Neuron (in vitro differentiated cells): ENCODE measurements around the gene NCOA1.
A peak's percentile ranks its signal among the peaks of the same experiment; 100 is the strongest.

ENCODE experiments used
- H2AFZ ChIP-seq: one replicate; pipeline ENCODE4 v1.6.1; 2013; ENCODE audit warnings: low read depth, mild to moderate bottlenecking, inconsistent platforms, low read length, moderate library complexity
- H3K27me3 ChIP-seq: one replicate; pipeline ENCODE4 v1.6.1; 2013; ENCODE audit warnings: low read length; ENCODE audit not compliant: insufficient read depth
- H3K36me3 ChIP-seq: one replicate; pipeline ENCODE4 v1.6.1; 2013; ENCODE audit warnings: low read length; ENCODE audit not compliant: insufficient read depth
- H3K4me1 ChIP-seq: one replicate; pipeline ENCODE4 v1.6.1; 2013; ENCODE audit warnings: low read length; ENCODE audit not compliant: insufficient read depth
- H3K4me3 ChIP-seq: 2 replicates; pipeline ENCODE4 v1.5.1; 2013; ENCODE audit warnings: mild to moderate bottlenecking, low read length, moderate library complexity
- H3K9me3 ChIP-seq: one replicate; pipeline ENCODE4 v1.6.1; 2013; ENCODE audit warnings: low read length

The NCOA1 gene

DNA sequence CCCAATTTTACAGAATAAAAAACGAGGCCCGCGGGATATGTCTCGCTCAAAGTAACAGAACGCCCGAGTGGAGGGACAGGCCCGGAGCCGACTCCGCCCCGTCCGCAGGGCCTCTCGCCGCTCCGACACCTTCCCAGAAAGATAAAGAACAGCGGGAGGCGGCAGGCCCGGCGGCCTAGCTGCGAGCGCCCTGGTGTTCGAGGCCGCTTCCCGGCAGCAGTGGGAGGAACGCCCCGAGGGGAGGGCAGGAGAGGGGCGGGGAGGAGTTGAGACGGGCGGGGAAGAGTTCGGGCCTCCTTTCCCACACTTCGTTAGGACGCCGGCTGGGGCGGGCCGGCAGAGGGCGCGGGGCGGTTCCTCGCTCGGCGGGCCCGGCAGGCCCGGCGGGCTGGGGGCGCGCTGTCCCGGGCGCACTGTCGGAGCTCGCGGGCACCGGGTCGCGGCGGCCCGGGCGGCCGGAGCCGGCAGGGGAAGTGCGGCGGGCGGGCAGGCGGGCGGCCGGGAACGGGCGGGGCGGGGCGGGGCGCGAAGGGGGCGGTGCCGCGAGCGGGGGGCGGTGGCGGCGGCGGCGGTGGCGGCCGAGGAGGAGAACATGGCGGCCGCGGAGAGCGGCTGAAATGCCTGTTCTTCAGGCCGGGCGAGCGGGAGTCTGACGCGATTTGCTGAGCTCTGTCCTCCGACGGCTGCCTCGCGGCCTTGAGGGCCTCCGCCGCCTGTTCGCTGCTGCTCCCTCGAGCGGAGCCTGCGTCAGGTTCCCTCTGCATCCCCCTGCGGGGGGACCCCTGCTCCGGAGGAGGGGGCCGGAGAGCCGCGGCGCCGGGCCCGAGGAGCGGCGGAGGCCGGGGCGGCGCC, at the start of gene NCOA1:
NCOA1 (plus strand) TSS at position 565 of the 852 bp plus-strand sequence. CDS start 167,424 bp downstream, outside the sequence.
- no peaks in the 10 kb centered on the region for H3K9me3 ChIP-seq
- peaks cover 33% of the 10 kb centered on the region for H3K4me1 ChIP-seq
- H3K36me3 ChIP-seq, result no peaks in the 10 kb centered on the region
- H3K27me3 ChIP-seq, result no peaks in the 10 kb centered on the region
- peak within 1 kb of the TSS; percentile 48 for H3K4me3 ChIP-seq
- peak within 1 kb of the TSS; percentile 85 for H2AFZ ChIP-seq

DNA sequence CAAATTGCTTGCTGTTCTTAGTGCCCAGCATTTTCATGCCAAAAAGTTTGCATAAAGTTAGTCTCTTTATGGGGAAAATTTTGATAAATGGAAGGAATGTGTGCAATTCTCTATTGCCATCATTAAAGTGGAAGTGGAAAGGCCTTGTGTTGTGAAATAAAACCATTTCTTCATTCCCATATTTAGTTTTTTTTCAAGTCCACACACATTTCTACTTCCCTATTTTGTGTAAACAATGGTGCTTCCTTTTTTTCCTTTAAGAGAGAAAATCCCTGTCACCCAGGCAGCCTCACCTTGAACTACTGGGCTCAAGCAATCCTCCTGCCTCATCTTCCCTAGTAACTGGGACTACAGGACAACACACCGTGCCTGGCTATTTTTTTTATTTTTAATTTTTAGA, 42.3 kb upstream of the NCOA1 start:
- Histone ChIP-seq H3K9me3 (peaks cover 2% of the 10 kb centered on the region), H3K4me3 (no peak overlapping the region), H3K36me3 (no peaks in the 10 kb centered on the region), H2AFZ (no peak overlapping the region), H3K4me1 (no peaks in the 10 kb centered on the region), H3K27me3 (no peaks in the 10 kb centered on the region)

DNA sequence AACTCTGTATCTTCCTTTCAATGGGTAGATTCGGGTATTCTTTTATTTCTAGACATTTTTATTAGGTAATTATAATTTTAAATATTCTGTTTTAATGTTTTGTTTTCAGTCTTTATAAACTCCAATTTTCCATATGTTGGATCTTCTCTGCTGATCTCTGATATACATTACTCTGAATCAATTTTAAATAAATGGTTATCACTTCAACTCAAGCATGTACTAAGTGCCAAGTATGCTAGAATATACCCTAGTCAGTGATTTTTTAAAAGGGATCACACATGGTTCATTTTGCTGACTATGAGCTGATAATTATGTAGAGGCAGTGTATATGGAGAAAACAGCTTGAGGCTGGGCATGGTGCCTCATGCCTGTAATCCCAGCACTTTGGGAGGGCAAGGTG, 41.7 kb upstream of the NCOA1 start:
- Histone ChIP-seq H3K4me3 (no peak overlapping the region), H3K27me3 (no peaks in the 10 kb centered on the region), H3K4me1 (peaks cover 5% of the 10 kb centered on the region), H3K9me3 (peaks cover 2% of the 10 kb centered on the region), H3K36me3 (no peaks in the 10 kb centered on the region), H2AFZ (no peak overlapping the region)

DNA sequence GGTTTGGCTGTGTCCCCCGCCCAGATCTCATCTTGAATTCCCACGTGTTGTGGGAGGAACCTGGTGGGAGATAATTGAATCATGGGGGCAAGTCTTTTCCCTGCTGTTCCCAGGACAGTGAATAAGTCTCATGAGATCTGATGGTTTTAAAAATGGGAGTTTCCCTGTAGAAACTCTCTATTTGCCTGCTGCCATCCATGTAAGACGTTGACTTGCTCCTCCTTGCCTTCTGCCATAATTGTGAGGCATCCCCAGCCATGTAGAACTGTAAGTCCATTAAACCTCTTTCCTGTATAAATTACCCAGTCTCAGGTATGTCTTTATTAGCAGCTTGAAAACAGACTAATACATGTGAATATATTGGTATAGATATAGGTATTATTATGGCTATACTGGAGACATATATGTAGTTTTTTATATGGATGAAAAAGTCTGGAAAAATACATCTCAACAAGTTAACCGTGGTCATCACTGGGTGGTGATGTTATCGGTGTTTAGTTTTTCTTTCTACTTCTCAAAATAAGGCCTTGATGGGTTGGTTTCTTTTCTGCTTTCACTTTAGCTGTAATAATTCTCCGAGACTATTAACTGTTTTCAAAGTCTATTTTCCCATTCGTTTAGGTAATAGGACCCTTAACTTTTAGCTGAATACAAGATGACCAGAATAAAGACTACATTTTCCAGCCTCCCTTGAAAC, 39.1 kb upstream of the NCOA1 start:
- no peak overlapping the region for H2AFZ ChIP-seq
- H3K9me3 ChIP-seq, result peaks cover 4% of the 10 kb centered on the region
- H3K4me3 ChIP-seq, result no peak overlapping the region
- peaks cover 6% of the 10 kb centered on the region for H3K4me1 ChIP-seq
- H3K36me3 ChIP-seq, result no peaks in the 10 kb centered on the region
- H3K27me3 ChIP-seq, result no peaks in the 10 kb centered on the region

DNA sequence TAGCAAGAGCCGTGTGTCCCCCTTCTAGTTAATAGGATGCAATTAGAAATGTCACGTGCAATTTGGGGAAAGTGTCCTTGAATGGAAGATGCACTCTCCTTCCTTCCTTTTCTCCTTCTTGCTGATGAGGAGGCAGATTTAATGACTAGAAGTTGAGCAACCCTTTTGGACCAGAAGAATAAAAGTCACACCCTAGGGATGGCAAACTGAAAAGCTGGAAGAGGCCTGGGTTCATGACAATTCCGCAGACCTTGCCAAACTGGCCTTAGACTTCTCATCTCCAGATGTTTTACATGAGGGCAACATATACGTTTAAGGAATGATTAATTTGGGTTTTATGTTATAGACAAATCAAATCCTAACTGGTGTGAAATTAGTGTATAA, 38.6 kb upstream of the NCOA1 start:
- peaks cover 4% of the 10 kb centered on the region for H3K9me3 ChIP-seq
- no peaks in the 10 kb centered on the region for H3K27me3 ChIP-seq
- H3K36me3 ChIP-seq, result no peaks in the 10 kb centered on the region
- H2AFZ ChIP-seq, result no peak overlapping the region
- no peak overlapping the region for H3K4me3 ChIP-seq
- peaks cover 6% of the 10 kb centered on the region for H3K4me1 ChIP-seq

DNA sequence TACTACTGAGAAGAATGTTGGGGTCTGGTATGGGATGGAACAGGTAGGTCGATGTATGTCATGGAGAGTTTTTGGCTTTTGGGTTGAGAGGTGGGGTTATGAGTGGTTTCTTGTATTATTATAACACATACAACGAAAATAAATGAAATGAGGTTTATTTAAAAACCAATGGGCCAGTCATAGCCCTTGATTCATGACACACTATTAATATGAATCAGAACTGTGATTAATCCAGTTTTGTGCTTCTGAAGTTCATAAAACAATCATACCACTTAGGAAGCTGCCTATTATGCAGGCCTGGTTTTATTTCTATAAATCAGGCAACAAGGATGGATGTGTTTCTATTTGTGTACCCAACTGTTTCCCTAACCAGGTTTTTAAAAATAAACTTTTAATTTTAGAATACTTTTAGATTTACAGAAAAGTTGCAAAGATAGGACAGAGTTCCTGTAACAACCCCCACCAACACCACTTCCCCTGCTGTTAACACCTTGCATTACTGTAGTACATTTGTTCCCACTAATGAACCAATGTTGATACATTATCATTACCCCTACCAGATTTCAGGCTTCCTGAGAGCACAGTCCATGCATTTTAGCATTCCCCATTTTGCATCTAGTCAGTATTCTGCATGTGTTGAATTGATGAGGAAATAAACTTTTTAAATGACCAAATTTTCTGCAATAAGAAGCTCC, 37.5 kb upstream of the NCOA1 start:
- H3K4me3 ChIP-seq, result no peak overlapping the region
- peaks cover 6% of the 10 kb centered on the region for H3K4me1 ChIP-seq
- no peak overlapping the region for H2AFZ ChIP-seq
- peaks cover 4% of the 10 kb centered on the region for H3K9me3 ChIP-seq
- no peaks in the 10 kb centered on the region for H3K36me3 ChIP-seq
- no peaks in the 10 kb centered on the region for H3K27me3 ChIP-seq

DNA sequence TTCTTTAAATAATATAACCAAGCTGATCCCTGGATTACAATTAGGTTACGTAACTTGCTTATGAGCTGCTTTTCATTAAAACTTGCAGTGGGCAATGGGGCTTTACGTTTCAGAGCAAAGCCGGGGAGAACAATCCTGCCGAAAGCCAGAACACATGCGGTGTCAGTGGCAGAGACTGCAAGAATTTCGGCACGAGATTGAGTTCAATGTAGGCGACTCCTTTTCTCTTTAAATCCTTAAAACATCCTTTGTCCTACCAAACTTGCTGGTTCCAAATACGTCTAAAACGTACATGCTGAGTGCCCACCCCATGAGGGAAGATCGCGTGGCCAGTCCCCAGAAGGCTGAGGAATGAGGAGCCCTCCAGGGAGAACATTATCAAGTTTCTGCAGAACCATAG, 36.8 kb upstream of the NCOA1 start:
- H3K4me1 ChIP-seq, result peaks cover 11% of the 10 kb centered on the region
- H2AFZ ChIP-seq, result peak overlapping the region; percentile 13
- H3K27me3 ChIP-seq, result no peaks in the 10 kb centered on the region
- no peak overlapping the region for H3K4me3 ChIP-seq
- no peaks in the 10 kb centered on the region for H3K36me3 ChIP-seq
- H3K9me3 ChIP-seq, result peaks cover 4% of the 10 kb centered on the region

DNA sequence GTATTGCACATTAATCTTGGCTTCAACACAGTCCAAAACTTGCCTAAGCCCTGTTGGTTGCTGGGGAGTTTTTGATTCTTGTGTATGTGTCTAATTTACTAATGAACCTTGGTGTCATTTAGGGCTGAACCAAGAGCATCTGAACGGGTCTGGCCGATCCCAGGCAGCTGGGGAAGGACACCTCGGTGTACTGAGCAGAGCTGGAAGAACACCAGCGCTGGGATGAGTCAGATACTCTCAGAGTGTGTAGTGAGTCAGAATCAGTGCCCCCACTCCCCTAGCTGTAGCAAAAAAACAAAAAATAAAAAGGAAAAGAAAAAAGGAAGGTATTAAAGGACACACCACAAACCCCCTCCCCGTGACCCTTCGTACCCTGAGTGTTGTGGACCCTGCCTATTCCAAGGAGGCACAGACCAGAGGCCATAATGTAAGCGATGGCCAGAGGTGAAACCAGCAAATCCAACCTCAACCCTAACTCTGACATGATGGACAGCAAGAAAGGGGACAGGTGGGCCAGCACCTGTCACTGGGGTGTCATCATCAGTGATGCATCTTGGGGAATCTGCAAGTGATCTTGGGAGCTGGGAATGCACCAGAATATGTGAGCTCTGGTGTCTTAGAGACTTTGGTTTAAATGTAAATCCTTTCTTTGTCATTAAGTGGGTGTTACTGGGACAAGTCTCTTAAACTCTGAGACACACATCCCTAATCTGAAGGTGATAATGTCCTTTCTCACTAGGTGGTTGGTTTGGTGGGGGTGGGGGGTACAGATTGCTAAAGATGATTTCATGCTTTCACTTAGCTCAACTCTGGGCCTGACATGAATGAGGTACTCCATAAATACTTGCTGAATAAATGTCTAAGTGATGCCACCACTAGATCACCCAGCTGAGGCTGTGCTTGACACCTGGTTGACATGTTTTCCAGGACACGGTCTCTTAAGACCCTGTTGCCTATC, 34.2 kb upstream of the NCOA1 start:
- H3K9me3 ChIP-seq, result peaks cover 2% of the 10 kb centered on the region
- H2AFZ ChIP-seq, result no peak overlapping the region
- H3K4me1 ChIP-seq, result peaks cover 25% of the 10 kb centered on the region
- no peaks in the 10 kb centered on the region for H3K36me3 ChIP-seq
- H3K27me3 ChIP-seq, result no peaks in the 10 kb centered on the region
- no peak overlapping the region for H3K4me3 ChIP-seq

DNA sequence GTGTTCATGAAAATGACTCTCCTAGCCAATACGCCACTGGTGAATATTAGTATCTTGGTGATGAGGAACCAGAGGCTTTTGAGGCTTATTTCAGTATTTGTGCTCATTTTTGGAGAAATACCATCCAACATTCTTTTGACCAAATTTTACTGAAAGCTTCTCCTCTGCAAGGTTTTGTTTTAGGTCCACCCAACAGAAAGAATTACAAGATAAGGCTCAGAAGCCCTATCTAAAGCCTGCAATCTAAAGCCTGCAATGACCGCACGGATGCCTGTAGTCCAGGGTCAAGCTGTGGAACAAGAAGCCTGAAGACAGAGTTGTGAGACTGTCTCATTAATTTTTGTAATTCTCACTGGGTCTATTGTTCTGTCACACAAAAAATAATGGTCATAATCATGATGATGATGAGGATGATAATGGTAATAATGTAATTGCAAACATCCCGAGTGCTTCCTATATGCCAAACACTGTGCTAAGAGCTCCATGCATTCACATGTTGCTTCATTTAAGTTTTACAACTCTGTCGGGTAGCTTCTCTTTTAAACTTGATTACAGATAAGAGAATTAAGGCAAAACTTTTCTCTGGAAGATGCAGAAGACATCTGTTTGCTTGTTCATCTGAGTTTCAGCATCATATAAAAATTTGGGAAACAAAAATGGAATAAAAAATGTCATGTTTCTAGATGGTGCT, 33.2 kb upstream of the NCOA1 start:
- Histone ChIP-seq H3K9me3 (peaks cover 2% of the 10 kb centered on the region), H3K36me3 (no peaks in the 10 kb centered on the region), H3K4me3 (no peak overlapping the region), H3K27me3 (no peaks in the 10 kb centered on the region), H3K4me1 (peaks cover 28% of the 10 kb centered on the region), H2AFZ (no peak overlapping the region)

DNA sequence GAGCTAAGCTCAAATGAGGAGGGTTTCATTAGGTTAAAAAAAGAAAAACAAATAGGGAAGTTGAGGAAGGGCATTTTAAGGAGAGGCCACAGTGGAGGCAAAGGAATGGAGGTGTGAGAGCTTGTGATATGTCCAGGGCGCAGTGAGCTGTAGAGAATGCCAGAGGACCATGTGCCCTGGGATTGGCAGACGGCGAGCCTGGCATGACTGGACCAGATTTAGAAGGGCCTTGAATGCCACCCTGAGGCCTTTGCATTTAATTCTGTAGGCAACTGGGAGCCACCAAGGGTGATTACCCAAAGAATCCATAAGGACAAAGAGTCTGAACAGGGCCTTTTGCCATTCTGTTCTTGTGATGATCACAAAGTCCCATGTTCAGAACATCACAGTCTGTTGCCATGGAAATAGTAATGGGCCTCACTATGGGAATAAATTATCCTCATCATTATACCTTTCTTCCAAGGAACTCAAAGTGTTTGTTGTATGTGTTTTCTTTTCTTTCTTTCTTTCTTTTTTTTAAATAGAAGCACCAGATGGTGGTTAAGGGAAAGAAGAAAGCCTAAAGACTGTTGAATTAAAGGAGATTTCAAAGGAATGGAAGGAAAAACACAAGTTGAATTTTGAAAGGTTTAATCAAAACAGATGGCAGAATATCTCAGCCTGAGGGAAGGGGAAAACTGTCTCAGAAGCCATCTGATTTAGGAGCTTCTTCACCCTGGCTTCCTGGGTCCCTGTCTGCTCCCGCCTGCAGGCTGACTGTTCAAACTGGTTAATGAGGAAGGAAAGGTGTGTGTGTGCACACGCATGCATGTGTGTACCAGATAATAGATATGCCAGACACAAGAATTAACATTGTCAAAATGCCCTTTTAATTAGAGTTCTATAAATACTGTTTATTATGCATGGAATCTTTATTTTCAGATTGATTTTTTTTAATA, 31.6 kb upstream of the NCOA1 start:
- H3K9me3 ChIP-seq, result peaks cover under 1% of the 10 kb centered on the region
- H3K4me1 ChIP-seq, result peaks cover 21% of the 10 kb centered on the region
- no peaks in the 10 kb centered on the region for H3K27me3 ChIP-seq
- no peak overlapping the region for H2AFZ ChIP-seq
- no peaks in the 10 kb centered on the region for H3K36me3 ChIP-seq
- no peak overlapping the region for H3K4me3 ChIP-seq

DNA sequence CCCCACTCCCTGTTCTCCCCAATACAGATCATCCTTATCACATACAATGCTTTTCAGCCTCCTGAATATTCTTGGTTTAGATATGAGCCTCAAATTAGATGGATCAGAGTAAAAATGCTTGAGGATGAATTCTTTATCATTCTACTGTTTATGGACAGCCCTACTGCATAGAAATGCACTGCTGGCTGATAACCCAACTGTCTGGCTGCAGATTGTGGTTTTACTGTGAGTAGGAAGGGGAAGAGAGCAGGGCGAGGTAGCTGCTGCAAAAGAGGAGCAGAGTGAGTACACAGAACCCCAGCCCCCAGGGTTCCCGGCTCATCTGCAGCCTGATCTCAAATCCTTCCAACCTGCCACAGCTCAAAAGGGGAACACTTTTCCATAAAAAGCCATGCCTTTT, 29.4 kb upstream of the NCOA1 start:
- Histone ChIP-seq H3K9me3 (no peaks in the 10 kb centered on the region), H3K27me3 (no peaks in the 10 kb centered on the region)

More for the DNA sequence above, 29.4 kb upstream of the NCOA1 start:
- peak overlapping the region; percentile 44 for H2AFZ ChIP-seq
- peaks cover 21% of the 10 kb centered on the region for H3K4me1 ChIP-seq
- H3K36me3 ChIP-seq, result no peaks in the 10 kb centered on the region
- H3K4me3 ChIP-seq, result no peak overlapping the region
